Bone marrow (tissue), 2 donors: ENCODE measurements around the gene NUDT8.
"Not testable (repeated sequence)": the region's sequence is repeated elsewhere in the genome, so short reads cannot be mapped to it uniquely, and the experiment has no call there.

Experiments
- DNase-seq, 2 donors: peaks; one replicate each; lab custom pipeline; 2025; lab: John Stamatoyannopoulos, UW

The NUDT8 gene

DNA sequence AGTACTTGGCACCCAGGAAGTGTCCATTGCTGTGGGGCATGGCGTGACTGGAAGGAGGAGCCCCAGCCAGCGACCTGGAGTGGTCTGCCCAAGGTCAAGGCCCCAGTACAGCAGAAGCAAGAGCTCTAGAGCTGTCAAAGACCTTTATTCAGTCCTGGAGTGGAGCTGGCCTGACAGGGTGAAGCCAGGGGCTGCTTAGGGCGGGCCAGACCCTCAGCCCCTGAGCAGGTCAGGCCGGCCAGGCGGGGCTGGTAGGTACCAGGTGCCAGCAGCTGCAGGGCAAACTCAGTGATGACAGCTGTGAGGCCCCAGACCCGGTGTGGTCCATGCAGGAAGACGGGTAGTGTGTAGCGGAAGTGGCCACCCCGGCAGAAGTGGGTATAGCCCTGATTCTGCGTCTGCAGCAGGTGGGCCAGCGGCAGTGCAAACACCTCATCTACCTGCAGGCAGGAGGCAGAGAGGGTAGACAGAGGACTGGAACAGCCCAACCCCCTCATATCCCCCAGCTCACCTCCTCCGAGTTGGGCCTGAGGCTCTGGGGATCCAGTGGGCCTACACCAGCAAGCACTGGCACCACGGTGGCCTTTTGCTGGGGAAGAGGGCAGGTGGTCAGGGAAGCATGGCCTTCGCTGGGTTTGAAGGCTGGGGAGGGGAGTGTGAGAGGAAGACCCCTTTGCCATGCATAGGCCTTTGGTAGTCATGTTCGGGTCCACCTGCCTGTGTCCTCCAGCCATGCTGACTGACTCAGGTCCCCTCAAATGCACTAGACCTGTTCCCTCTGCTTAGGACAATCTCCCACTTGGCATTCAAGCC is 1.7 kb downstream of the NUDT8 start:
- DNase-seq = no peak

DNA sequence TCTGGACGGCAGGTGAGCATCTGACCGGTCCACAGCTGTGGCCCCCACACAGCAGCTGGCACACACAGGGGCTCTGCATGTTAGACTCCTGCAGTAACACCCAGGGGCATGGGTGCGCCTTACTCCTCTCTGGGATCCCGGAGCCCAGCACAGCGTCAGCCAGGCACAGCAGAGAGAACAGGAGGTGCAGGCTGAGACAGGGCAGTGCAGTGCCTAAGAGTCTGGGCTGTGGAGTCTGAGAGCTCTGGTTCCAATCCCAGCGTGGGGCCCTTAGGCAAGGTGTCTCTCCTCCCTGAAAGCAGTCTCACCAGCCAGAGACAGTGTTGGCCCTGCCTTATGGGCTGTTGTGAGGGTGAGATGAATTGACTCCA is 2.3 kb downstream of the NUDT8 start:
- DNase-seq = no peak

GRCh38 chr11:67626970-67627369 is 2.8 kb downstream of the NUDT8 start:
- DNase-seq = no peak

GRCh38 chr11:67626131-67626833 is 3.5 kb downstream of the NUDT8 start:
- DNase-seq = not testable (repeated sequence)

DNA sequence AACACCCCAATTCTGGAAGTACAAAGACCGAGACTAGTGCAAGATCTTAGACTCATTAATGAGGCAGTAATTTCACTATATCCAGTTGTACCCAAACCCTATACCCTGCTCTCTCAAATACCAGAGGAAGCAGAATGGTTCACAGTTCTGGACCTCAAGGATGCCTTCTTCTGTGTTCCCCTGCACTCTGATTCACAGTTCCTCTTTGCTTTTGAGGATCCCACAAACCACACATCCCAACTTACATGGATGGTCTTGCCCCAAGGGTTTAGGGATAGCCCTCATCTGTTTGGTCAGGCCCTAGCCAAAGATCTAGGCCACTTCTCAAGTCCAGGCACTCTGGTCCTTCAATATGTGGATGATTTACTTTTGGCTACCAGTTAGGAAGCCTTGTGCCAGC is 5.9 kb downstream of the NUDT8 start:
- DNase-seq = not testable (repeated sequence)

- not testable (repeated sequence) for DNase-seq
Observed at GRCh38 chr11:67622905-67623304, 6.8 kb downstream of the NUDT8 start.

GRCh38 chr11:67621928-67622327 is 7.8 kb downstream of the NUDT8 start:
- not testable (repeated sequence) for DNase-seq

- DNase-seq = not testable (repeated sequence)
Observed at GRCh38 chr11:67620621-67621020, 9.1 kb downstream of the NUDT8 start.

- DNase-seq = not testable (repeated sequence)
Observed at GRCh38 chr11:67619683-67620618, 9.8 kb downstream of the NUDT8 start.

DNA sequence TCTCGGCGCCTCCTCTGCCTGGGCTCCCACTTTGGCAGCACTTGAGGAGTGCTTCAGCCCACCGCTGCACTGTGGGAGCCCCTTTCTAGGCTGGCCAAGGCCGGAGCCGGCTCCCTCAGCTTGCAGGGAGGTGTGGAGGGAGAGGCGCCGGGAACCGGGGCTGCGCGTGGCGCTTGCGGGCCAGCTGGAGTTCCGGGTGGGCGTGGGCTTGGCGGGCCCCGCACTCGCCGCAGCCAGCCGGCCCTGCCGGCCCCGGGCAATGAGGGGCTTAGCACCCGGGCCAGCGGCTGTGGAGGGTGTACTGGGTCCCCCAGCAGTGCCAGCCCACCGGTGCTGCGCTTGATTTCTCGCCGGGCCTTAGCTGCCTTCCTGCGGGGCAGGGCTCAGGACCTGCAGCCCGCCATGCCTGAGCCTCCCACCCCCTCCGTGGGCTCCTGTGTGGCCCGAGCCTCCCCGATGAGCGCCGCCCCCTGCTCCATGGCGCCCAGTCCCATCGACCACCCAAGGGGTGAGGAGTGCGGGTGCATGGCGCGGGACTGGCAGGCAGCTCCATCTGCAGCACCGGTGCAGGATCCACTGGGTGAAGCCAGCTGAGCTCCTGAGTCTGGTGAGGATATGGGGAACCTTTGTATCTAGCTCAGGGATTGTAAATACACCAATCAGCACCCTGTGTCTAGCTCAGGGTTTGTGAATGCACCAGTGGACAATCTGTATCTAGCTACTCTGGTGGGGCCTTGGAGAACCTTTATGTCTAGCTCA is 10.7 kb downstream of the NUDT8 start:
- not testable (repeated sequence) for DNase-seq

- no peak for DNase-seq
Observed at GRCh38 chr11:67617243-67617953, 12.3 kb downstream of the NUDT8 start.

GRCh38 chr11:67616431-67617242 is 13.1 kb downstream of the NUDT8 start:
- no peak for DNase-seq

DNA sequence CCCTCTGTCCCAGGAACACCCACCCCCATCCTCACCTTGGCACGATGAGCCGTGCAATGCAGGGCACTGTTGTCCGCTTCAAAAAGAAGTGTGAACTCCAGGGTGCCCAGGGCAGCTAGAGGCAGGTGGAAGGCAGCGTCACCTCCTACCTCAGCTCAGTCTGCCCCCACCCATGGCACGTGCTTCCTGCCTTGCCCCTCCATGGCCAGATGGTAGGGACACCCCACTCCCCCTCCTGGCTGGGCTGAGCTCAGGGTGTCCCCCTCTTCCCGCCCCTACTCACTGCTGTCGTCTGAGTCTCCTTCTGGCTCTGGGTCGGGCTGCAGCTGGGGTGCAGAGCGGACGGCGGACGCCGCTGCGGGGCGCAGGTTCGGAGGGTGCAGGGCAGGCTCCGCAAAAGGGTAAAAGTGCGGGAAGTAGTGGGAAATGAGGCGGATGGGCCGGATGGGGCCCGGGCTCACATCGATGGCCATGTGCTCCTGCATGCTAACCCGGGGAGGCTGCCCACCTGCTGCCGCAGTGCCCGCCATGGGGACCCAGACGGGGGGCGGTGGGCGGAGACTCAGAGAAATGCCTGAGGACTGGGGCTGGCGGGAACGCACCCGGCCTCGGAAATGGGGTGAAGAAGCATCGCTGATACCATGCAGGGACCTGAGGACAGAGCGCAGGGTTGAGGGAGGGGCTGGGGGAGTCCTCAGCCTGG is 13.9 kb downstream of the NUDT8 start:
- DNase-seq = no peak

DNA sequence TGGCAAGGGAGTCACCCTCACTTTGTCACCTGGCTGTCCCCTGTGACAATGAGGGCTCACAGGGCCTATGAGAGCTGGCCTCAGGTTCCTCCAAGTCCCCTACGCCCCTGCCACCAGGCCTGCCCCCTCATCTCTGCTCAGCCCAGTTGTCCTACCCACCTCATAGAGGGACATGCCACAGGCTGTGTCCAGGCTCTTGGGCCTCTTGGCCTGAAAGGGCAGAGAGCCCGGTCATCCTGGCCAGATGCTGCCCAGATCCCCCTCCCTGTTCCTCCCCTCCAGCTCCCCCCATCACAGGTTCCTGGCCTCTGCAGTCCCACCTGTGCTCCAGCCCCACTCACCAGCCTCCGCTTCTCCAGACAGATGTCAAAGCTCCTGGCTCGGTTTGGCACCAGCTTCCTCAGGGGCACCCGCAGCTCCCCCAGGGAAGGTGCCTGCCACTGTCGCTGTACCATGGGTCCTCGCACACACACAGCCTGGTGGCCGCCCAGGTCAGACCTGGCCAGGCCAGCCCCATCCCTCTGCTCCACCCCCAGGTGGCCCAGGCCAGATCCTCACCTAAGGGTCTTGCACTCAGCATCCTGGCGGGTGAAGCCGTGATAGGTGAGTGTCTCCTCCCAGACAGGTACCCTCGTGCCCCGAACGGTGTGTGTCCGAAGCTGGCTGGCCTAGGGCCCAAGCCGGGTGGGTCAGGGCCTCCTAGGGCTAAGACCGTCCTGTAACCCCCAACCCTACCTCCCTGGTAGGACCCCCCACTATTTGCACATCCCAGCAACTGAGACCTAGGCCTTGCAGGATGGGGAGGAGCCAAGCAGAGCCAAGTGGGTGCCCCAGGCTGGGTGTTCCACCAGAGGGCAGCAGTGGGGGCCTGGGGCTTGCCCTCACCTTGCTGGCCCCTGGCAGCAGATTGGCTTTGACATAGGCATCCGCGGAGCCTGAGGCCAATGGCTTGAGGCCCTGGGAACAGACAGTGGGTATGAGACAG is 14.7 kb downstream of the NUDT8 start:
- DNase-seq = no peak

- peak; percentile 51 to 76 for DNase-seq
Observed at GRCh38 chr11:67613960-67614715, 15.6 kb downstream of the NUDT8 start.

GRCh38 chr11:67613313-67613959 is 16.3 kb downstream of the NUDT8 start:
- no peak for DNase-seq

DNA sequence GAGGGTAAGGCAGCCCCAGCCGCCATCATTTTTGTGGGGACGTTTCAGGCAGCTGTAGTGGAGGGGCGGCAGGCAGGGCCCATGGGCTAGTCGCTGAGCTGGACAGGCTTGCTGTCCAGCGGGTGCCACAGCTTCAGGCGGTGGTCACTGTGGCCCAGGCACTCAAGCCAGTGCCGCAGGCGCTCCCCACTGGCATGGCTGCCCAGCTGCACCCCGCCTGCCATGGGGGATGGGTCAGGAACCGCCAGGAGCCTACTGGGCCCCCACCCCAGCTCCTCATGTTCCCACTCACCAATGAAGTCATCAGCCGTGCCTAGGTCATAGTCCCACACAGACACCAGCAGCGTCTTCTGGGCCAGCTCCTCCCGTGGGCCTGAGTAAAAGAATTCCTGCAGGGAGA is 17.0 kb downstream of the NUDT8 start:
- DNase-seq = no peak
